Measurements from ENCODE around the gene DSCAML1. TPM values are rescaled to one million over a fixed set of nuclear protein-coding genes. Genes with fewer than 3 reads are reported as not detected.

Gene DSCAML1
- total and polyA plus RNA-seq, 9 of the 15 experiments (the other 6 are each of a cell fraction or from before 2014, with no cell fraction given), result not detected

- TF ChIP-seq CHD7 (IDR thresholded peaks at IDR 0.05; ENCODE audit: low read depth, low read length), result no peak
- no peak for TF ChIP-seq BACH1 (tag; IDR thresholded peaks at IDR 0.05)
- TF ChIP-seq ZNF436 (CRISPR knock-in tag; IDR thresholded peaks at IDR 0.05), result no peak
- no peak for TF ChIP-seq L3MBTL2 (IDR thresholded peaks at IDR 0.05)
- TF ChIP-seq SLC30A9 (CRISPR knock-in tag; IDR thresholded peaks at IDR 0.05), result no peak
- no peak for TF ChIP-seq ESRRA (IDR thresholded peaks at IDR 0.05; ENCODE audit: borderline replicate concordance, low read depth)
- no peak for TF ChIP-seq ZNF280A (IDR thresholded peaks at IDR 0.05; ENCODE audit: low read depth, partially characterized antibody)
These were observed 339.2 kb downstream of the DSCAML1 start (continued) for GRCh38 chr11:117457835-117458234.

Measured in K562 (cell line).